ENCODE data around the gene IPO5.

Gene IPO5

DNA sequence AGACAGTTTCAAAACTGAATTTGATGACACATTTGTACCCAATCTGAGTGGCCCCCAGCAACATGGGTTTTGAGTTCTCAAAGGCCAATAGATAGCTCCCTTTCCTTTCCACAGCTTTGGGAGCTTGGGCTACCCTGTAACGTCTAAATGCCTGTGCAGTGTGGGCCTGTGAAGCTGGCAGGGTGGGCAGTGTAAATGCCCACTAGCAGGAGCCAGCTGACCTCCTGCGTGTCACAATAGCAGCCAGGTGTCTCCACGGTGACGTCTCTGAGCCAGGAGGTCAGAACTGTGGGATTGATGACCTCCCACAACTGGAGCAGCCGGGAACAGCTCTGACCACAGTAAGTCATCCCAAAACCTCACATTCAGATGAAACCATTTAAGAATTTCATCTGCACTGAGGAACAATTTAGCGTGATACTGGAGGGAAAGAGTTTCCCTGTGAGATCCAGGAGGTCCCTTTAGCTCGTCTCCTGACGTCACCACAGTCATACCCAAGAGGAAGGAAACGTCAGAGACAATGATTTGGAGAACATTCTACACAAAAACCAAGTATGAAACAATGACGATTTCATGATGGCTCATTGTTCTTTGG, at the start of gene IPO5:
Gene IPO5, plus strand, starts transcription at position 300 of the 595 bp plus-strand sequence. CDS start 23,022 bp downstream, outside the sequence.
- DNase-seq (ENCODE audit: low spot score): no peak

GRCh38 chr13:97904059-97904458, 49.4 kb upstream of the IPO5 start:
- DNase-seq (ENCODE audit: low spot score): no peak

GRCh38 chr13:97905517-97905916, 48.0 kb upstream of the IPO5 start:
- DNase-seq (ENCODE audit: low spot score): no peak

- peak; percentile 10 for DNase-seq (ENCODE audit: low spot score)
Measured at GRCh38 chr13:97911311-97912138, 42.0 kb upstream of the IPO5 start.

DNA sequence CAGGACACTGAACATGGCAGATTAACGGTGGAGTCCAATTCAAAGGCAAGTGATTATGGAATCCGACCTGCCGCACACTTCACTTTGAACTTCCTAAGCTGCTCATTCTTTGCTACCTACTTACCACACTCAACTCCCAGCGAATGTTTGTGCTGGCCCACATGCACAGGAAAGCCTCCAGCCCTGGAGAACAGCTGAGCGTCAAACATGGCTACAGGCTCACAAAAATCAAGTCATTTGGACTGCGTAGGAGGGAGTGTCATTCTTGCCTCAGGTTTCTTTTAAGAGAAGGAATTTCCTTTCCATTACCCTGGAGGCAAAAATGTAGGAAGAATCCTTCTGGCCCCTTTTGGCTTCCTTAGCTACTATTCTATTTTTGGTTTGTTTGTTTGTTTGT, 41.3 kb upstream of the IPO5 start:
- no peak for DNase-seq (ENCODE audit: low spot score)

DNA sequence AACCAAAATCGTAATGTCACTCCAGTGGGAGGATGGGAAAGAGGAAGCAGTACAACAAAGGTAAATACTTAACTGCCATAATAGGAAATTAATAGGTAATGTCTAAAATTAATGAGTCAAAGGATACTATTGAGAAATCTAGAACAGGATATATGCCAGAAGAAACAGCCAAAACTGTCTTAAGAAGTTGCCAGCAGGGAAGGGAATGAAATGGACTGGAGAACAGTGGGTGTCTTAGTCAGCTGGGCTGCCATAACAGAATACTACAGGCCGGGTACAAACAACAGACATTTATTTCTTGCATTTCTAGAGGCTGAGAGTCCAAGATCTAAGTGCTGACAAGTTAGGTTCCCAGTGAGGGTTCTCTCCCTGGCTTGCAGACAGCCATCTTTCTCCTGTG, 40.3 kb upstream of the IPO5 start:
- DNase-seq (ENCODE audit: low spot score): no peak

DNA sequence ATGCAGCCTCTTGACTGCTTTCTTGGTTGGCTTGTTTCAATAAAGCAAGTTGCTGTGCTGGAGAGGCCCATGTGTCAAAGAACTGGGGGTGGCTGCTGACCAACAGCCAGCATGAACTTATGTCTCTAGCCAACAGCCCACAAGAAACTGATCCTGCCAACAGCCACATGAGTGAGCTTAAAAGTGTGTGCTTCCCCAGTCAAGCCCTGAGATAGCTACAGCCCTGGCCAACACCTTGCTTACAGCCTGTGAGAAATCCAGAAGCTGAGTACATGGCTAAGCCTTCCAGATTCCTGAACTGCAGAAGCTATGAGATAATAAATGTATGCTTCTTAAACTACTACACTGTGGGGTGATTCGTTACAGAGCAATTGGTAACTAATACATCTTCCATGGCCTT, 38.9 kb upstream of the IPO5 start:
- no peak for DNase-seq (ENCODE audit: low spot score)

GRCh38 chr13:97921176-97921816, 32.2 kb upstream of the IPO5 start:
- no peak for DNase-seq (ENCODE audit: low spot score)

- no peak for DNase-seq (ENCODE audit: low spot score)
Measured at GRCh38 chr13:97928301-97928700, 25.2 kb upstream of the IPO5 start.

DNA sequence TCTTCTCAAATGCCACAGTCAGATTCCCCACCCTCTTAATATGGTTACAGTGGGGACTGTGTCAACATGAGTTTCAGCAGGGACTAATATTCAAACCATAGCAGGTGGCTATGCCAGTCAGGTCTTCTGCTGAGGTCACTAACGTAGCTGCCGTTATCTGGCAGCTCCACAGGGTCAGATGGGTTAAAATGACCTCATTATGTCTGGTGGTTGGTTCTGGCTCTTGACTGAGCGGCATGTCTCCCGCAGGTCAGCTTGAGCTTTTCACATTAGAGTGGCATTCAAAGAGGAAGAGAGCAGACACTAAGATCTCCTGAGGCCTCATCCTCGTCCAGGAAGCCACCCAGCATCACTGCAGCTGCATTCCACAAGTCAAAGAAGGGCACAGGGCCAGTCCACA, 21.4 kb upstream of the IPO5 start:
- DNase-seq (ENCODE audit: low spot score): no peak

DNA sequence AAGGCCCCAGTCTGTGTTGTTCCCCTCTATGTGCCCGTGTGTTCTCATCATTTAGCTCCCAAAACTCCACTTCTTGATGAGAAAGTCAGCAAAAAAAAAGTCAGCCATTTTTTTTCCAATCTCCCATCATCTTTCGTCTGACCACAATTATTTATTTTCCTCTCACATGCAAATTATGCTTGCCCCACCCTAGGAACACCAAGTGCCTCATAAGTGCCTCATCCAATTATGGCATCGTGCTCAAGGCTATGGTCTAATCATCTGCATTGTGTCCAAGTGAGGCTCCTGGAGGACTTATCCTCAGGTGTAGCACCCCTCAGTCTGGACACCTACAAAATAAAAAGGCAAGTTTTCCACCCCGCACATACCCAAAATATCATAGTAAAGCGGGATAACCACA, 20.8 kb upstream of the IPO5 start:
- DNase-seq (ENCODE audit: low spot score): no peak

DNA sequence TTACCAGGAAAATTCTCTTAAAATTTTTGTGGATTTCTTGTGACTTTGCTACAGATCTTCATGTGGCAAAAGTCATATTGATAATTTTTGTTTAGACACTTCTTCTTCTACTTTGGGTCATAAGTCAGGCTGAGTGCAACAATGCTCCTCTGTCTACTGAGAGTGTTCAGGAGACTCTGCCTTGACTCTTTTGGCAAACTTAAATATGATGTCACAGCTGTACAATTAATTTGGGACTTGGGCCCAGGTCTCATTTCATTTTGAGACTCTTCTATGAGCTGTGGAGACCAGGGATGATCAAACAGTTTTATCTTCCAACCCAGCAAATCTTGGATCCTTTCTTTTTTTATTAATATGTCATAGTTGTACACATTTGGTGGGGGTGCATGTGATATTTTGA, 19.7 kb upstream of the IPO5 start:
- no peak for DNase-seq (ENCODE audit: low spot score)

DNA sequence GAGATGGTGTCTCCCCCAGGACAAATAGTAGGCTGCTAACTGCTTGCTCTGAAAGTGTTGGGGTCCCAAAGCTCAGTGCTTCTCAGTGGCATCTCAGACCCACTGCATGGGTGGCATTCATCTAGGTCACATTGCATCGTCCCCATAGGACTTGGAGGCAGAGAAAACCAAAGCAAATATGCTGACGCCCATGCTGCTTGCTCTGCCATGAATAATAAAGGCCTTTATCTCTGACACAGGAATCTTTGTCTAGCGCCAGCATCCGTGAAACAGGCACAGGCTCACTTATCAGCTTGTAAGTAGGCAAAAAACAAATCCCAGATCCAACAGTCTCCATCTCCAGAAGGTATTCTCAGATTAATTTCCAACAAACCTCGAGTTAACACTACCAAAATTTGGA, 18.9 kb upstream of the IPO5 start:
- DNase-seq (ENCODE audit: low spot score): no peak

DNA sequence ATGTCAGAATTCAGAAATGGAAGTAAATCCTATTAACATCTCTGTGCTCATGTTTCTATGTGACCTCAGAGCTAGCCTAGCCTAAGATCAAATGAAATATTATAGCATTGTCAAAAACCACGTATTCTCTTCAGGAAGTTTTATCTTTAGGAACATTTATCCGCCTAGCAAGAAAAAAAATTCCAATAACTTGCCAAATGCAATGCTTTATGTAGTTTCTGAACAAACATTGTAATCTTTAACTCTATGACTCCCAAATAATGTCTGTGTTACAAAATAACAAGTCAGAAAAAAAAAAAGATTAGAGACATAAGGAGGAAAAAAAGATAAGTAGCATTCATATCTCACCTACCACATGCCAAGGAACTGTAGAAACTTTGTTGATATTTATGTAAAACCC, 18.4 kb upstream of the IPO5 start:
- no peak for DNase-seq (ENCODE audit: low spot score)

GRCh38 chr13:97936036-97936435, 17.4 kb upstream of the IPO5 start:
- no peak for DNase-seq (ENCODE audit: low spot score)

- no peak for DNase-seq (ENCODE audit: low spot score)
Measured at GRCh38 chr13:97938706-97939475, 14.6 kb upstream of the IPO5 start.

DNA sequence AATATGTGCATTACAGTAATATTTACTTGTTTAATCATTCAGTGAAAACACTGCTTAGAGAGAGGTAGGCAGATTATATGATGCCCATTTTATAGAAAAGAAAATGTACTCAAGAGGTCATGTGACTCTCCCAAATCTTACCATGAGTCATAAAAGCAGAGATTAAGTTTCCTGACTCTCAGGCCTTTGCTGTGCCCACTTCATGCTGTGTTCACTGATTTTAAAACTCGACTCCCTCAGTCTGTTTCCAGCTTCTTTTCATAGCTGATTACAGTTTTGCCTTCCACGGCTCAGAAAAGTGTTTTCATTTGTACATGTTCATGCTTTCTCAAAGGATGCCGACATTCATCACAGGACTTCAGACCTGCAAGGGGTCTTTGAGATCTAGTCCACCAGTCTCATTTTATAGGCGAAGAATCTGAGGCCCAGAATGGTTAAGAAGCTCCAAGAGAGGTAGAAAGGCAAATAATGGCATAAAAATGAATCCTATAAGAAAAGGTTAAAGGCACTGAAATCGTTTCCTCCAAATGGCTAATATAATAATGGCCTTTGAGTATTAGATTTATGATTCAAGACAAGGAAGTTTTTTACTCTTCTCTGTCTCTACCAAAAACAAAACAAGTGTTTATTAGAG, 9.0 kb upstream of the IPO5 start:
- DNase-seq (ENCODE audit: low spot score): no peak

- no peak for DNase-seq (ENCODE audit: low spot score)
Measured at GRCh38 chr13:97945342-97945741, 8.1 kb upstream of the IPO5 start.

DNA sequence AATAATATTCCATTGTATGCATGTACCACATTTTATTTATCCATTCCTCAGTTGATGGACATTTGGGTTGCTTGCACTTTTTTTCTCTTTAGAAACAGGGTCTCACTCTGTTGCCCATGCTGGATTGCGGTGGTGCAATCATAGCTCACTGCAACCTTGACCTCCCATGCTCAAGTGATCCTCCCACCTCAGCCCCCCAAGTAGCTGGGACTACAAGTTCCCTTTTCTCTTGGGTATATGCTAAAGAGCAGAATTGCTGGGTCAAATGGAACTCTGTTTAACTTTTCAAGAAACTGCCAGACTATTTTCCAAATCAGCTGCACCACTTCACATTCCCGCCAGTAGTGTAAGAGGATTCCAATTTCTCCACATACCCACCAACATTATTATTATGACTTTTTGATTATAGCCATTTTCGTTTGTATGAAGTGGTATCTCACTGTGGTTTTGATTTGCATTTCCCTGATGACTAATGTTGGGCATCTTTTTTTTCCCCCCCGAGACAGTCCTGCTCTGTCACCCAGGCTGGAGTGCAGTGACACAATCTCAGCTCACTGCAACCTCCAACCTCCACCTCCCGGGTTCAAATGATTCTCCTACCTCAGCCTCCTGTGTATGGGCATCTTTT, 7.6 kb upstream of the IPO5 start:
- DNase-seq (ENCODE audit: low spot score): no peak

GRCh38 chr13:97946951-97947588, 6.4 kb upstream of the IPO5 start:
- DNase-seq (ENCODE audit: low spot score): no peak

DNA sequence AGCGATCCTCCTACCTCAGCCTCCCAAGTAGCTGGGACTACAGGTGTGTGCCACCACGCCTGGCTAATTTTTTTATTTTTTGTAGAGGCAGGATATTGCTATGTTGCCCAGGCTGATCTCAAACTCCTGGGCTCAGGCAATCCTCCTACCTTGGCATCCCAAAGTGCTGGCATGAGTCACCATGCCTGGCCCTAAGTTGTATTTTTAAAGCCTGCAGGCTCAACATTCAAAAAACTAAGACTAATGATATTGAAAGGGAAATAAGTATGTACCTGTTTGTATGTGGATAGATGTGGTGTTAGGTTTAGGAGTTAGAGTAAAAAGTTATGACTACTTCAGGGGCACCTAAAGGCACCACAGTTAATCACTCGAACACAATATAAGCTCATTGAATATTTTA, 5.4 kb upstream of the IPO5 start:
- no peak for DNase-seq (ENCODE audit: low spot score)
